ENCODE data around the gene PAPPA2.

Gene PAPPA2

GRCh38 chr1:176880955-176881595 lies 418.1 kb downstream of the PAPPA2 start:
- H3K27me3 ChIP-seq (ENCODE audit: control insufficient read depth in 2 of 2, insufficient read depth in 2 of 2, low read length in 2 of 2), result no peaks in the 10 kb centered on the region
- H3K4me1 ChIP-seq (ENCODE audit: control insufficient read depth in 2 of 2, insufficient read depth in 2 of 2, low read length in 2 of 2), result no peaks in the 10 kb centered on the region
- no peak overlapping the region for H3K4me3 ChIP-seq (ENCODE audit: low read length in 2 of 2)
- H3K36me3 ChIP-seq (ENCODE audit: control insufficient read depth in 2 of 2, insufficient read depth in 2 of 2, low read length in 2 of 2), result no peaks in the 10 kb centered on the region
- H3K9ac ChIP-seq (ENCODE audit: low read depth in 1 of 2, low read length in 2 of 2), result no peak overlapping the region
- H3K27ac ChIP-seq (ENCODE audit: low read depth in 2 of 2, low read length in 2 of 2), result no peak overlapping the region
- H3K9me3 ChIP-seq (ENCODE audit: control insufficient read depth in 2 of 2, low read length in 2 of 2), result no peaks in the 10 kb centered on the region

- no peaks in the 10 kb centered on the region for H3K36me3 ChIP-seq (ENCODE audit: control insufficient read depth in 2 of 2, insufficient read depth in 2 of 2, low read length in 2 of 2)
- no peaks in the 10 kb centered on the region for H3K27me3 ChIP-seq (ENCODE audit: control insufficient read depth in 2 of 2, insufficient read depth in 2 of 2, low read length in 2 of 2)
- no peak overlapping the region for H3K4me3 ChIP-seq (ENCODE audit: low read length in 2 of 2)
- H3K27ac ChIP-seq (ENCODE audit: low read depth in 2 of 2, low read length in 2 of 2), result no peak overlapping the region
- no peaks in the 10 kb centered on the region for H3K9me3 ChIP-seq (ENCODE audit: control insufficient read depth in 2 of 2, low read length in 2 of 2)
- no peak overlapping the region for H3K9ac ChIP-seq (ENCODE audit: low read depth in 1 of 2, low read length in 2 of 2)
- H3K4me1 ChIP-seq (ENCODE audit: control insufficient read depth in 2 of 2, insufficient read depth in 2 of 2, low read length in 2 of 2), result no peaks in the 10 kb centered on the region
These were observed 421.3 kb downstream of the PAPPA2 start for GRCh38 chr1:176884286-176884685.

- H3K9me3 ChIP-seq (ENCODE audit: control insufficient read depth in 2 of 2, low read length in 2 of 2), result no peaks in the 10 kb centered on the region
- H3K27ac ChIP-seq (ENCODE audit: low read depth in 2 of 2, low read length in 2 of 2), result no peak overlapping the region
- H3K36me3 ChIP-seq (ENCODE audit: control insufficient read depth in 2 of 2, insufficient read depth in 2 of 2, low read length in 2 of 2), result no peaks in the 10 kb centered on the region
- H3K4me1 ChIP-seq (ENCODE audit: control insufficient read depth in 2 of 2, insufficient read depth in 2 of 2, low read length in 2 of 2), result no peaks in the 10 kb centered on the region
- no peaks in the 10 kb centered on the region for H3K27me3 ChIP-seq (ENCODE audit: control insufficient read depth in 2 of 2, insufficient read depth in 2 of 2, low read length in 2 of 2)
- H3K9ac ChIP-seq (ENCODE audit: low read depth in 1 of 2, low read length in 2 of 2), result no peak overlapping the region
- H3K4me3 ChIP-seq (ENCODE audit: low read length in 2 of 2), result no peak overlapping the region
These were observed 421.9 kb downstream of the PAPPA2 start for GRCh38 chr1:176884911-176885310.

- Histone ChIP-seq H3K36me3 (ENCODE audit: control insufficient read depth in 2 of 2, insufficient read depth in 2 of 2, low read length in 2 of 2) (no peaks in the 10 kb centered on the region), H3K4me1 (ENCODE audit: control insufficient read depth in 2 of 2, insufficient read depth in 2 of 2, low read length in 2 of 2) (no peaks in the 10 kb centered on the region), H3K27me3 (ENCODE audit: control insufficient read depth in 2 of 2, insufficient read depth in 2 of 2, low read length in 2 of 2) (no peaks in the 10 kb centered on the region), H3K9ac (ENCODE audit: low read depth in 1 of 2, low read length in 2 of 2) (no peak overlapping the region), H3K27ac (ENCODE audit: low read depth in 2 of 2, low read length in 2 of 2) (no peak overlapping the region), H3K4me3 (ENCODE audit: low read length in 2 of 2) (no peak overlapping the region), H3K9me3 (ENCODE audit: control insufficient read depth in 2 of 2, low read length in 2 of 2) (no peaks in the 10 kb centered on the region)
These were observed 422.4 kb downstream of the PAPPA2 start for GRCh38 chr1:176885341-176885740.

- no peaks in the 10 kb centered on the region for H3K9me3 ChIP-seq (ENCODE audit: control insufficient read depth in 2 of 2, low read length in 2 of 2)
- H3K4me1 ChIP-seq (ENCODE audit: control insufficient read depth in 2 of 2, insufficient read depth in 2 of 2, low read length in 2 of 2), result no peaks in the 10 kb centered on the region
- H3K9ac ChIP-seq (ENCODE audit: low read depth in 1 of 2, low read length in 2 of 2), result no peak overlapping the region
- H3K27me3 ChIP-seq (ENCODE audit: control insufficient read depth in 2 of 2, insufficient read depth in 2 of 2, low read length in 2 of 2), result no peaks in the 10 kb centered on the region
- no peak overlapping the region for H3K4me3 ChIP-seq (ENCODE audit: low read length in 2 of 2)
- H3K36me3 ChIP-seq (ENCODE audit: control insufficient read depth in 2 of 2, insufficient read depth in 2 of 2, low read length in 2 of 2), result no peaks in the 10 kb centered on the region
- H3K27ac ChIP-seq (ENCODE audit: low read depth in 2 of 2, low read length in 2 of 2), result no peak overlapping the region
These were observed 422.8 kb downstream of the PAPPA2 start for GRCh38 chr1:176885751-176886150.

GRCh38 chr1:176888471-176889032 lies 425.6 kb downstream of the PAPPA2 start:
- H3K4me3 ChIP-seq (ENCODE audit: low read length in 2 of 2), result no peak overlapping the region
- no peaks in the 10 kb centered on the region for H3K4me1 ChIP-seq (ENCODE audit: control insufficient read depth in 2 of 2, insufficient read depth in 2 of 2, low read length in 2 of 2)
- no peaks in the 10 kb centered on the region for H3K9me3 ChIP-seq (ENCODE audit: control insufficient read depth in 2 of 2, low read length in 2 of 2)
- H3K27me3 ChIP-seq (ENCODE audit: control insufficient read depth in 2 of 2, insufficient read depth in 2 of 2, low read length in 2 of 2), result no peaks in the 10 kb centered on the region
- H3K27ac ChIP-seq (ENCODE audit: low read depth in 2 of 2, low read length in 2 of 2), result no peak overlapping the region
- no peak overlapping the region for H3K9ac ChIP-seq (ENCODE audit: low read depth in 1 of 2, low read length in 2 of 2)
- H3K36me3 ChIP-seq (ENCODE audit: control insufficient read depth in 2 of 2, insufficient read depth in 2 of 2, low read length in 2 of 2), result no peaks in the 10 kb centered on the region

GRCh38 chr1:176893625-176894352 lies 430.8 kb downstream of the PAPPA2 start:
- peaks cover 0 to 4% of the 10 kb centered on the region in 2 donors for H3K4me1 ChIP-seq (ENCODE audit: control insufficient read depth in 2 of 2, insufficient read depth in 2 of 2, low read length in 2 of 2)
- no peak overlapping the region for H3K9ac ChIP-seq (ENCODE audit: low read depth in 1 of 2, low read length in 2 of 2)
- H3K36me3 ChIP-seq (ENCODE audit: control insufficient read depth in 2 of 2, insufficient read depth in 2 of 2, low read length in 2 of 2), result no peaks in the 10 kb centered on the region
- no peaks in the 10 kb centered on the region for H3K9me3 ChIP-seq (ENCODE audit: control insufficient read depth in 2 of 2, low read length in 2 of 2)
- no peak overlapping the region for H3K4me3 ChIP-seq (ENCODE audit: low read length in 2 of 2)
- no peak overlapping the region for H3K27ac ChIP-seq (ENCODE audit: low read depth in 2 of 2, low read length in 2 of 2)
- H3K27me3 ChIP-seq (ENCODE audit: control insufficient read depth in 2 of 2, insufficient read depth in 2 of 2, low read length in 2 of 2), result peaks cover 0 to 2% of the 10 kb centered on the region in 2 donors

- Histone ChIP-seq H3K4me3 (ENCODE audit: low read length in 2 of 2) (no peak overlapping the region), H3K27me3 (ENCODE audit: control insufficient read depth in 2 of 2, insufficient read depth in 2 of 2, low read length in 2 of 2) (peaks cover 0 to 5% of the 10 kb centered on the region in 2 donors), H3K9ac (ENCODE audit: low read depth in 1 of 2, low read length in 2 of 2) (no peak overlapping the region), H3K36me3 (ENCODE audit: control insufficient read depth in 2 of 2, insufficient read depth in 2 of 2, low read length in 2 of 2) (no peaks in the 10 kb centered on the region), H3K4me1 (ENCODE audit: control insufficient read depth in 2 of 2, insufficient read depth in 2 of 2, low read length in 2 of 2) (peaks cover 0 to 4% of the 10 kb centered on the region in 2 donors), H3K9me3 (ENCODE audit: control insufficient read depth in 2 of 2, low read length in 2 of 2) (no peaks in the 10 kb centered on the region), H3K27ac (ENCODE audit: low read depth in 2 of 2, low read length in 2 of 2) (no peak overlapping the region)
These were observed 431.5 kb downstream of the PAPPA2 start for GRCh38 chr1:176894450-176894849.
